K562 (cell line): ENCODE results near the gene TMA16. TPM values are rescaled to one million over a fixed set of nuclear protein-coding genes. Genes with fewer than 3 reads are reported as not detected.

Experiments
- DACH1 ChIP-seq: fragments of 450-650 bp; IDR thresholded peaks from 2 replicates; pipeline ENCODE4 v1.6.1; 2018; ENCODE audit not compliant: partially characterized antibody
- MBD2 ChIP-seq: sonication (generic); IDR thresholded peaks from 2 replicates; pipeline ENCODE4 v1.6.1; 2016; ENCODE audit warnings: low read depth, borderline replicate concordance
- MIER1 ChIP-seq: fragments of 450-650 bp; IDR thresholded peaks from 2 replicates; pipeline ENCODE4 v1.6.1; 2016; ENCODE audit warnings: antibody characterized with exemption, mild to moderate bottlenecking, low read depth
- NCOA1 ChIP-seq: fragments of 450-650 bp; IDR thresholded peaks from 2 replicates; pipeline ENCODE4 v1.6.1; 2016; ENCODE audit warnings: low read depth
- RFX1 ChIP-seq: fragments of 450-650 bp; IDR thresholded peaks from 2 replicates; pipeline ENCODE4 v1.6.1; 2016; ENCODE audit warnings: mild to moderate bottlenecking, moderate library complexity
- SOX6 ChIP-seq: fragments of 450-650 bp; IDR thresholded peaks from 2 replicates; pipeline ENCODE4 v1.6.1; 2014; ENCODE audit warnings: mild to moderate bottlenecking
- SREBF2 ChIP-seq: sonication (generic); formaldehyde crosslinking; IDR thresholded peaks from 2 replicates; pipeline ENCODE4 v1.4.0; 2020; ENCODE audit warnings: mild to moderate bottlenecking, missing genetic modification reagents
- TCF7L2 ChIP-seq: fragments of 150-350 bp; IDR thresholded peaks from 2 replicates; pipeline ENCODE4 v1.6.1; 2016; ENCODE audit warnings: low read depth, mild to moderate bottlenecking, low read length, moderate library complexity
- TSC22D4 ChIP-seq: fragments of 450-650 bp; IDR thresholded peaks from 2 replicates; pipeline ENCODE4 v1.6.1; 2016; ENCODE audit warnings: missing genetic modification characterization, missing biosample characterization, control low read depth
- ZC3H4 ChIP-seq: sonication (generic); formaldehyde crosslinking; IDR thresholded peaks from 2 replicates; pipeline ENCODE4 v1.9.0; 2021; ENCODE audit warnings: missing genetic modification reagents, borderline replicate concordance
- polyA plus RNA-seq, 8 experiments: library from polyadenylated mRNA; depleted of rRNA in 4 of 8; stranded (reverse) in 5 of 8; unstranded in 3 of 8; fragments of >200 nt; fragmentation: Nextera tagmentation in 2 of 8; fragmentation: Illumina TruSeq in 1 of 8; extraction: Ambion mirVana in 2 of 8; extraction: Trizol in 1 of 8; gene quantifications; 2 replicates each; pipeline versions ENCODE4 v1.2.1 to v1.2.3, GENCODE V29; 2011 to 2014; ENCODE audit warnings: inconsistent platforms in 1 of 8, missing spikeins in 1 of 8
- total RNA-seq, 7 experiments: library from RNA; depleted of rRNA in 6 of 7; stranded (reverse); fragments of >200 nt in 6 of 7; fragmentation: Illumina TruSeq in 2 of 7; extraction: Trizol in 2 of 7; gene quantifications; 2 replicates each; pipeline versions ENCODE4 v1.2.1 to v1.2.3, GENCODE V29; 2011 to 2021; ENCODE audit warnings: low replicate concordance in 1 of 7
- TF ChIP-seq, protein P1 (sequence below): fragments of 150-350 bp; conservative IDR thresholded peaks from 2 replicates; pipeline ENCODE4 v1.6.1; 2014; ENCODE audit warnings: low read length
- TF ChIP-seq, protein P2 (sequence below), 2 experiments: fragments of 450-650 bp in 1 of 2; IDR thresholded peaks; 2 replicates each; pipeline ENCODE4 v1.6.1; 2011 to 2017; ENCODE audit warnings: low read depth in 2 of 2, antibody characterized with exemption in 1 of 2, borderline replicate concordance in 1 of 2, low read length in 1 of 2, mild to moderate bottlenecking in 1 of 2, mixed read lengths in 1 of 2; ENCODE audit not compliant: control insufficient read depth in 1 of 2
- TF ChIP-seq, protein P3 (sequence below): fragments of 450-650 bp; conservative IDR thresholded peaks from 2 replicates; pipeline ENCODE4 v1.6.1; 2016; ENCODE audit warnings: missing genetic modification characterization, low read depth, mild to moderate bottlenecking, missing compliant biosample characterization, moderate library complexity
- TF ChIP-seq, protein P4 (sequence below): conservative IDR thresholded peaks from 2 replicates; pipeline ENCODE4 v1.6.1; 2011; ENCODE audit warnings: low read depth, mild to moderate bottlenecking, low read length; ENCODE audit not compliant: control insufficient read depth
- TF ChIP-seq, protein P5 (sequence below): sonication (generic); formaldehyde crosslinking; IDR thresholded peaks from 2 replicates; pipeline ENCODE4 v1.8.0; 2022; ENCODE audit warnings: missing genetic modification reagents, mild to moderate bottlenecking, moderate library complexity, borderline replicate concordance
- TF ChIP-seq, protein P6 (sequence below): sonication (generic); formaldehyde crosslinking; IDR thresholded peaks from 2 replicates; pipeline ENCODE4 v1.9.0; 2022; ENCODE audit warnings: mild to moderate bottlenecking, missing genetic modification reagents

Gene TMA16
- total and polyA plus RNA-seq, 9 of the 15 experiments (the other 6 are each of a cell fraction or from before 2014, with no cell fraction given), result 27.7 to 74.8 (median 66.6) TPM

DNA sequence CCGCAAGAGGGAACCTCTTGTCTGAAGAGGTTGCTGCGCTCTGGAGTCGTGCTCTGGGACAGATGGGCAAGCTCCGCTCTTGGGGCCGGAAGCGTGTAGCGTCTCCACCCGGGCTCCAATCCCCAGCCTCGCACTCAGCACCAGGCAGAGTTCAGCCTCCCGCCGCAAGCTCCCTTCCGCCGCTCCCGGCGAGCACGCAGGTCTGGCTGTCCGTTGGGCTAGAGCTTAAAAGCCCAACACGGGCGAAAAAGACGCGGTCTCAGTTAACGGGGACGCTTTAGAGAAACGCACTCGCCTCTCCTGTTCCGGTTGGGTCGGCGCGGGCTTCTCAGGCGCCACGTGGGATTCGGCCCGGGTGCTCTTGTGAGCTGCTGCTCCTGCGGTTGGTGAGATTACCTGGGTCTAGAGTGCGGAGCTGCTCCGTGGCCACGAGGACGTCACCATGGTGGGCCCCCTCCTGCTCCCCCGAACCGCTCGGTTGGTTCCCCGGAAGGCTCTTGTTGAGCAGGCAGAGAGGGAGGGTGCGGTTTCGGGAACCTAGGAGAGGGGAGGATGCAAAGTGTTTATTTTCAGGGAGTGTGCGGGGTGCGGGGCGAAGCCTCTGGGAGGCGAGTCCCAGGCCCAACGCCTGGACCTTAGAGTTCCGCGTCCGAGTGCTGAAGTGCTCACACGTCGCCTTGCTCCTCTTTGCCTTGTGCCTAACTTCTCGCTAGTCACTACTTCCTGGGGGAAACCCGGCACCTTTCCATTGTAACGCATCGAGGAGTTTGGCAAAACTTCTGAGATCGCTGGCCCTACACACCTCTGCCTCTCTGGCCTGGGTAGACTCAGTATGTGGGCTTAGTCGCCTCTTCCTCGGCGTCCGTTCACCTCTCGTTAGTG lies at the start of gene TMA16 (continued):
- TF ChIP-seq, protein P1, sequence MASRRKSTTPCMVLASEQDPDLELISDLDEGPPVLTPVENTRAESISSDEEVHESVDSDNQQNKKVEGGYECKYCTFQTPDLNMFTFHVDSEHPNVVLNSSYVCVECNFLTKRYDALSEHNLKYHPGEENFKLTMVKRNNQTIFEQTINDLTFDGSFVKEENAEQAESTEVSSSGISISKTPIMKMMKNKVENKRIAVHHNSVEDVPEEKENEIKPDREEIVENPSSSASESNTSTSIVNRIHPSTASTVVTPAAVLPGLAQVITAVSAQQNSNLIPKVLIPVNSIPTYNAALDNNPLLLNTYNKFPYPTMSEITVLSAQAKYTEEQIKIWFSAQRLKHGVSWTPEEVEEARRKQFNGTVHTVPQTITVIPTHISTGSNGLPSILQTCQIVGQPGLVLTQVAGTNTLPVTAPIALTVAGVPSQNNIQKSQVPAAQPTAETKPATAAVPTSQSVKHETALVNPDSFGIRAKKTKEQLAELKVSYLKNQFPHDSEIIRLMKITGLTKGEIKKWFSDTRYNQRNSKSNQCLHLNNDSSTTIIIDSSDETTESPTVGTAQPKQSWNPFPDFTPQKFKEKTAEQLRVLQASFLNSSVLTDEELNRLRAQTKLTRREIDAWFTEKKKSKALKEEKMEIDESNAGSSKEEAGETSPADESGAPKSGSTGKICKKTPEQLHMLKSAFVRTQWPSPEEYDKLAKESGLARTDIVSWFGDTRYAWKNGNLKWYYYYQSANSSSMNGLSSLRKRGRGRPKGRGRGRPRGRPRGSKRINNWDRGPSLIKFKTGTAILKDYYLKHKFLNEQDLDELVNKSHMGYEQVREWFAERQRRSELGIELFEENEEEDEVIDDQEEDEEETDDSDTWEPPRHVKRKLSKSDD, result no peak
- TF ChIP-seq RFX1 (no peak), NCOA1 (peak; percentile 97), DACH1 (no peak), SREBF2 (CRISPR knock-in tag) (0 out of 2 replicates have a peak, but pooled peaks have one; percentile 58), MIER1 (no peak), MBD2 (peak; percentile 68), TCF7L2 (no peak), SOX6 (peak; percentile 48; the same call in 1 of the 2 replicates), ZC3H4 (peak; percentile 76; the same call in 1 of the 2 replicates), TSC22D4 (no peak)
- TF ChIP-seq, protein P2, sequence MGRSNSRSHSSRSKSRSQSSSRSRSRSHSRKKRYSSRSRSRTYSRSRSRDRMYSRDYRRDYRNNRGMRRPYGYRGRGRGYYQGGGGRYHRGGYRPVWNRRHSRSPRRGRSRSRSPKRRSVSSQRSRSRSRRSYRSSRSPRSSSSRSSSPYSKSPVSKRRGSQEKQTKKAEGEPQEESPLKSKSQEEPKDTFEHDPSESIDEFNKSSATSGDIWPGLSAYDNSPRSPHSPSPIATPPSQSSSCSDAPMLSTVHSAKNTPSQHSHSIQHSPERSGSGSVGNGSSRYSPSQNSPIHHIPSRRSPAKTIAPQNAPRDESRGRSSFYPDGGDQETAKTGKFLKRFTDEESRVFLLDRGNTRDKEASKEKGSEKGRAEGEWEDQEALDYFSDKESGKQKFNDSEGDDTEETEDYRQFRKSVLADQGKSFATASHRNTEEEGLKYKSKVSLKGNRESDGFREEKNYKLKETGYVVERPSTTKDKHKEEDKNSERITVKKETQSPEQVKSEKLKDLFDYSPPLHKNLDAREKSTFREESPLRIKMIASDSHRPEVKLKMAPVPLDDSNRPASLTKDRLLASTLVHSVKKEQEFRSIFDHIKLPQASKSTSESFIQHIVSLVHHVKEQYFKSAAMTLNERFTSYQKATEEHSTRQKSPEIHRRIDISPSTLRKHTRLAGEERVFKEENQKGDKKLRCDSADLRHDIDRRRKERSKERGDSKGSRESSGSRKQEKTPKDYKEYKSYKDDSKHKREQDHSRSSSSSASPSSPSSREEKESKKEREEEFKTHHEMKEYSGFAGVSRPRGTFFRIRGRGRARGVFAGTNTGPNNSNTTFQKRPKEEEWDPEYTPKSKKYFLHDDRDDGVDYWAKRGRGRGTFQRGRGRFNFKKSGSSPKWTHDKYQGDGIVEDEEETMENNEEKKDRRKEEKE (IDR thresholded peaks at IDR 0.05; ENCODE audit: borderline replicate concordance in 1 of 2, control insufficient read depth in 1 of 2, low read depth in 2 of 2, low read length in 1 of 2), result peak in 1 of 2 experiments; percentile 97; a peak in 2 of 4 replicates
- TF ChIP-seq, protein P3, sequence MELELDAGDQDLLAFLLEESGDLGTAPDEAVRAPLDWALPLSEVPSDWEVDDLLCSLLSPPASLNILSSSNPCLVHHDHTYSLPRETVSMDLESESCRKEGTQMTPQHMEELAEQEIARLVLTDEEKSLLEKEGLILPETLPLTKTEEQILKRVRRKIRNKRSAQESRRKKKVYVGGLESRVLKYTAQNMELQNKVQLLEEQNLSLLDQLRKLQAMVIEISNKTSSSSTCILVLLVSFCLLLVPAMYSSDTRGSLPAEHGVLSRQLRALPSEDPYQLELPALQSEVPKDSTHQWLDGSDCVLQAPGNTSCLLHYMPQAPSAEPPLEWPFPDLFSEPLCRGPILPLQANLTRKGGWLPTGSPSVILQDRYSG (tag), result no peak
- TF ChIP-seq, protein P4, sequence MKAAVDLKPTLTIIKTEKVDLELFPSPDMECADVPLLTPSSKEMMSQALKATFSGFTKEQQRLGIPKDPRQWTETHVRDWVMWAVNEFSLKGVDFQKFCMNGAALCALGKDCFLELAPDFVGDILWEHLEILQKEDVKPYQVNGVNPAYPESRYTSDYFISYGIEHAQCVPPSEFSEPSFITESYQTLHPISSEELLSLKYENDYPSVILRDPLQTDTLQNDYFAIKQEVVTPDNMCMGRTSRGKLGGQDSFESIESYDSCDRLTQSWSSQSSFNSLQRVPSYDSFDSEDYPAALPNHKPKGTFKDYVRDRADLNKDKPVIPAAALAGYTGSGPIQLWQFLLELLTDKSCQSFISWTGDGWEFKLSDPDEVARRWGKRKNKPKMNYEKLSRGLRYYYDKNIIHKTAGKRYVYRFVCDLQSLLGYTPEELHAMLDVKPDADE, result peak; percentile 40; the same call in 1 of the 2 replicates
- TF ChIP-seq, protein P5, sequence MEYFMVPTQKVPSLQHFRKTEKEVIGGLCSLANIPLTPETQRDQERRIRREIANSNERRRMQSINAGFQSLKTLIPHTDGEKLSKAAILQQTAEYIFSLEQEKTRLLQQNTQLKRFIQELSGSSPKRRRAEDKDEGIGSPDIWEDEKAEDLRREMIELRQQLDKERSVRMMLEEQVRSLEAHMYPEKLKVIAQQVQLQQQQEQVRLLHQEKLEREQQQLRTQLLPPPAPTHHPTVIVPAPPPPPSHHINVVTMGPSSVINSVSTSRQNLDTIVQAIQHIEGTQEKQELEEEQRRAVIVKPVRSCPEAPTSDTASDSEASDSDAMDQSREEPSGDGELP (CRISPR knock-in tag), result peak; percentile 88
- TF ChIP-seq, protein P6, sequence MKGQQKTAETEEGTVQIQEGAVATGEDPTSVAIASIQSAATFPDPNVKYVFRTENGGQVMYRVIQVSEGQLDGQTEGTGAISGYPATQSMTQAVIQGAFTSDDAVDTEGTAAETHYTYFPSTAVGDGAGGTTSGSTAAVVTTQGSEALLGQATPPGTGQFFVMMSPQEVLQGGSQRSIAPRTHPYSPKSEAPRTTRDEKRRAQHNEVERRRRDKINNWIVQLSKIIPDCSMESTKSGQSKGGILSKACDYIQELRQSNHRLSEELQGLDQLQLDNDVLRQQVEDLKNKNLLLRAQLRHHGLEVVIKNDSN (CRISPR knock-in tag), result peak; percentile 82
